Activated CD4-positive, alpha-beta T cell treated with anti-CD3 and anti-CD28 coated beads, Interleukin-10, Interleukin-2, amounts not matched to agents 100 ng/mL and 50 ng/mL, durations not matched to agents 16 hours and 8 hours (primary cell): ENCODE measurements around the gene ACAP1.

Experiments
- DNase-seq: peaks from one replicate; pipeline ENCODE4 v3.0.0-alpha.2; 2020

Gene ACAP1

GRCh38 chr17:7336240-7337175, at the start of gene ACAP1:
Gene ACAP1, plus strand, starts transcription at chr17:7336529. Its CDS starts 206 bp downstream, at chr17:7336735.
- peak; percentile 93 for DNase-seq

- no peak for DNase-seq
Measured at GRCh38 chr17:7289256-7290032, 46.9 kb upstream of the ACAP1 start.

- no peak for DNase-seq
Measured at GRCh38 chr17:7290166-7290565, 46.2 kb upstream of the ACAP1 start.

DNA sequence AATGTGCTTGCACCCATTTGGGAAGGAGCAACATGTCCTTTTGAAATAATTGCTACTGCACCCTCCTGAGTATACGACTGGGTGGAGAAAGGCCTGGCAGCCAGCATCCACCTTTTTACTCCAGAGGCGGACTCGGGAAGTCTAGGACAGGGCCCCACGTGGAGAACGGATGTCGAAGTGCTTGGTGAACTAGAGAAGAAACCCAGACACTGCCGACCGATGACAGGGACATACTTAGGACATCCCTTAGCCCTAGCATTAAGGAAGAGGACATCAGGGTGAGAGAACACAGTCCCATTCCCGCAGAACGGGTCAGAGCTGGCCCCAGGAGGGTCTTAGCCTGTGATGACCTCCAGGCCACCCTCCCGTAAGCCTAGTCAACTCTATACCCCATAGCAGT, 45.6 kb upstream of the ACAP1 start:
- no peak for DNase-seq

DNA sequence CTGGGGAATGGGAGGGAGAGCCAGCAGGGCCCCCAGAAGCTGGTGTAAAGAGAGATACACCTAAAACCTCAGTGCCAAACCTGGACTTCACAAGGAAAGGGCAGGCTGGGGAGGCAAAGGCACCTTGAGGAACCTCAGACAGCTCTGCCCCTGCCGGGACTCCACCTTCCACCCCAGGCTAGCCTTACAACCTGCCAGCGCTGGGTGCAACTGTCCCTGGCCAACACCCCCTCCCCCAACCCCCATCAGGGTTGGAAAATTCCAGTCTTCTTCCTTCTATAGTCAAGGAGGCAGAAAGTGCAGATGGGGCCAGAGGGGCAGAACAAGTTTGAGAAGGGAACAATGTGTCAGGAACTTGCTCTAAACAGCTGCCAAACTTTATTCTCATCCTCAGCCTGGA, 44.1 kb upstream of the ACAP1 start:
- DNase-seq: no peak

DNA sequence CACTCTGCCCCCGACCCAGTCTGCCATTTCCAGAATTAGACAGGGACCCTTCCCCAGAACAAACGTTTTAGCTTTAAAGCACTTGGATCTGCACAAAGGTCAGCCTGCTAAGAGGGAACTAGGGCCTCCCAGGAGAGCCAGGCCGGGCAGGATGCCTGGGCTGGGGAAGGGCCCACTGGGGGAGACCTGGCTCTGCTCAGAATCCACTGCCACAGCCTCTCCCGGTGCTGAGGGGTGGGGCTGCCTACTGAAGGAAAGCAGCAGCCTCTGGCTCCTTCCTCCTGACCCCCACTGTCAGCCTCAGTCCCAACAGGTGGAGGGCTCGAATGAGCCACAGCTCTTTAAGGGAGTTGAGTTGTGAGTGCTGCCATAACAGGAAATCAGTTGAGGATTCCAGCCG, 43.6 kb upstream of the ACAP1 start:
- no peak for DNase-seq

DNA sequence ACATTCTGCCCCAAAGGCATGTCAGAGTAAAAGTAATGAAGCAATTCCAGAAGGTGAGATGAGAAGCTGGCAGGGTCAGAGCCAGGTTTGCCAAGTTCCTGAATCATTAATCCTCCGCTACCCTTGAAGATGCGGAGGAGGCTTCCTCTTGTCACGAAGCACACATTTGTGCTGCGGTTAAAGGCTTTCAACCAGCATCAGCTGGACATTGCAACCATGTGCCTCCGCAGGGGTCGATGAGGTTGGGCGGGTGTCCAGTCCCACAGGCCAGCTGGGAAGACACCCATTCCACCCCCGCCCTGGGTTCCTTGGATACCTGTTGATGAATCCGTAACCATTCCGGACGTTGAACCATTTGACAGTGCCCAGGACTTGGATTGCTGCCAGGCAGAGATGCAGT, 43.2 kb upstream of the ACAP1 start:
- DNase-seq: no peak

DNA sequence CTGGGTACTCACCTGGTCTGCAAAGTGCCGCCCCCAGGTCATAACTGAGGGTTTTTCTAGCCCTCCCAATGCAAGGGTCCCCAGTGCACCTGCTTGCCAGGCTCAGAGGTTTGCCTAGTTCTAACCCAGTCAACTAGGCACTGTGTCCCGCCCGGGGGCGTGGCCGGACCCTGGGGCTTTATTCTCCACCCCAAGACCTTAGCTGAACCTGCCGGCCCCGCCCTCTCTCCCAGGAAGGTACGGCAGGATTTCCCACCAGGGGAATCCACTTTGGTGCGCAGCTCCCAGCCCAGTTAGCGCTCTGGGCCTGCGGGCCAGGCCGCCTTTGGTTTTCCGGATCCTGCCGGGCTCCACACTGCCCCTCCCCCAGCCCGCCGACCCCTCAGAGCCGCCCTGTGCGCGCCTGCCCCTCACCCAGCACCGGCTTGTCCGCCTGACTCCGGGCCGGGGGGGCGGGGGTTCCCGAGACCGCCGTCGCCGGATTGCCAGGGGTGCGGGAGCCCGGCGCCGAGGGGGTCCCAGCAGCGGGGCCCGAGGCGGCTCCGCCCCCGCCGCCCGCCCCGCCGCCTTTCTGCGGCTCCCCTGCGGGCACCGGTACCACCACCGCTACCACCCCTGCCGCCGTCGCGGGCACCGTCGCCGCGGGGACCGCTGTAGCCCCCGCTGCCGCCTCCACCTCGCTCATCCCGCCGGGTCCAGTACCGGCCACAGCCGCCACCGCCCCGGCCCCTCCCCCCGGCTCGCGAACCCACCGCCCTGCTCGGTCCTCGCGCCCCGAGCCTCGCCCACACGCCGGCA, 42.3 kb upstream of the ACAP1 start:
- no peak for DNase-seq

- DNase-seq: peak; percentile 87
Measured at GRCh38 chr17:7294614-7295153, 41.6 kb upstream of the ACAP1 start, which contains the start of gene YBX2. Gene YBX2, minus strand, starts transcription at chr17:7294639. Its CDS starts 139 bp downstream, at chr17:7294500.

DNA sequence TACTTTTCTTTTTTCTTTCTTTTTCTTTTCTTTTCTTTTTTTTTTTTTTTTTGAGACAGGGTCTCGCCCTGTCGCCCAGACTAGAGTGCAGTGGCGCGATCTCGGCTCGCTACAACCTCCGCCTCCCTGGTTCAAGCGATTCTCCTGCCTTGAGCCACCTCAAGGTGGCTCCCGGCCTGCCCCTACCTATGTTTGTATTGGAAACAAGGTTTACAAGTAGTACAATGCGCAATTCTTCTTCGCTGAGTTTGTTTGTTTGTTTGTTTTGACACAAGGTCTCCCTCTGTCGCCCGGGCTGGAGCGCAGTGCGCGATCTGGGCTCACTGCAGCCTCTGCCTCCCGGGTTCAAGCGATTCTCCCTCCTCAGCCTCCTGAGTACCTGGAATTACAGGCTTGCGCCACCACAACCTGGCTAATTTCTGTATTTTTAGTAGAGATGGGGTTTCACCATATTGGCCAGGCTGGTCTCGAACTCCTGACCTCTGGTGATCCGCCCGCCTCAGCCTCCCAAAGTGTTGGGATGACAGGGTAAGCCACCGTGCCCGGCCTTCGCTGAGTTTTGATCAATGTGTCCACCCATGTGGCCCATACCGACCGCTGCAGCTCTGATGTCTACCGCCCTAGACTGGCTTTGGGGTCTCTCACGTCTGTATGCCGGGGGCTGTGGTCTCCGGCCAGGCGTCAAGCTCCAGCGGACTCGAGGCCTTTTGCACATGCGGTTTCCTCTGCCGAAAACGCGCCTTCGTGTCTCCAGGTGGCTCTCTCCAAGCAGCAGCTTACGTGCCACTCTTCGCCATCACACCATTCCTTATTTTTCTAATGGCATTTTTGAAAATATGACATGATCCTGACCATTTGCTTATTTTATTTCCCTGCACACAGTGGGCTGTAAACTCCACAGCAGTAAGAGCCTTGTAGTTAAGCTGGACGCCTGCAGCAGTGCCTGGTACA, 40.8 kb upstream of the ACAP1 start:
- DNase-seq: no peak

- peak; percentile 80 for DNase-seq
Measured at GRCh38 chr17:7296189-7296861, 40.0 kb upstream of the ACAP1 start.

DNA sequence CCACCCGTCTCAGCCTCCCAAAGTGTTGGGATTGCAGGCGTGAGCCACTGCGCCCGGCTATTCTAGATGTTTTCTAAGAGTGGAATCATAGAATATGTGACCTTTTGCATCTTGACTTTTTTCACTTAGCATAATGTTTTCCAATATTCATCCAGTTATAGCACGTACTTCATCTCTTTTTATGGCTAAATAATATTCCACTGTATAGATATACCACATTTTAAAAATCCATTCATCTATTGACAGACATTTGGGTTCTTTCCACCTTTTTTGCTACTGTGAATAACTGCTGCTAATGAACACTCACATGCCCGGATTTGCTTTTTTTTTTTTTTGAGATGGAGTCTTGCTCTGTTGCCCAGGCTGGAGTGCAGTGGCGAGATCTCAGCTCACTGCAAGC, 32.1 kb upstream of the ACAP1 start:
- DNase-seq: no peak

DNA sequence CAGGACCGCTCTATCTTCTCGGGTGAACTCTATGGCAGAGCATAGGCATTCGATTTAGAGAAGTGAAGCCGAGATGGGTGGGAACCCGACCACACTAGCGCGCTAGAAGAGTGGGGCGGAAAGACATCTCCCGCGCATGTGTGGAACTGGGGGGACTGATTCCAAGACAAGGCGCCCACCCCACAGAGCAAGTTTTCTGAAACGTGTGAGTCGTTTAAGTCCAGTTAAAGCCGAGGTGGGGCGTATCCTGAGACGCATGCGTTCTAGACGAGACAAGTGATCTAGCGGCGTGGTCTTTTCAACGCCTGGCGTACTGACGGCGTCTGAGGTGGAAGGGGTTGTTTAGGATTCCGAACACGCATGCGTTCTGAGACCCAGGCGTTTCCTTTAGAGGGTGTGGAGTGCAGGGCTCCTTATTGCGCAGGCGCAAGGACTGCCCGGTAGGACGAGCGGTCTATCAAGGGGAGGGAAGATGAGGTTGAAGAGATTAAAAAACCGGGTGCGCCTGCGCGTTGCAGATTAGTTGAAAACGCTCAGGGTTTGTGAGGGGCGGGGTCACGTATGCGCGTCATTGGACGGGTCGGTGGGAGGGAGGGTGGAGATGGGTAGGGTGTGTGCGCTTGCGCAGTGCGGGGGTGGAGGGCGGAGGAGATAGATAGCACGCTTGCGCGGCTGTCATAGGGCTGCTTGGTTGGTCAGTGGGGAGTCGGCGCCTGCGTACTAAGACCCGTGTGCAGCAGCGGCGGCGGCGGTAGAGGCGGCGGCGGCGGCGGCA, 29.2 kb upstream of the ACAP1 start, which contains the start of gene EIF5A:
Gene EIF5A (plus strand): TSS at position 718 of the 775 bp plus-strand sequence. CDS start 2,008 bp downstream, outside the sequence.
- DNase-seq: peak; percentile 100

GRCh38 chr17:7307686-7308624, 28.4 kb upstream of the ACAP1 start:
- peak; percentile 62 for DNase-seq

DNA sequence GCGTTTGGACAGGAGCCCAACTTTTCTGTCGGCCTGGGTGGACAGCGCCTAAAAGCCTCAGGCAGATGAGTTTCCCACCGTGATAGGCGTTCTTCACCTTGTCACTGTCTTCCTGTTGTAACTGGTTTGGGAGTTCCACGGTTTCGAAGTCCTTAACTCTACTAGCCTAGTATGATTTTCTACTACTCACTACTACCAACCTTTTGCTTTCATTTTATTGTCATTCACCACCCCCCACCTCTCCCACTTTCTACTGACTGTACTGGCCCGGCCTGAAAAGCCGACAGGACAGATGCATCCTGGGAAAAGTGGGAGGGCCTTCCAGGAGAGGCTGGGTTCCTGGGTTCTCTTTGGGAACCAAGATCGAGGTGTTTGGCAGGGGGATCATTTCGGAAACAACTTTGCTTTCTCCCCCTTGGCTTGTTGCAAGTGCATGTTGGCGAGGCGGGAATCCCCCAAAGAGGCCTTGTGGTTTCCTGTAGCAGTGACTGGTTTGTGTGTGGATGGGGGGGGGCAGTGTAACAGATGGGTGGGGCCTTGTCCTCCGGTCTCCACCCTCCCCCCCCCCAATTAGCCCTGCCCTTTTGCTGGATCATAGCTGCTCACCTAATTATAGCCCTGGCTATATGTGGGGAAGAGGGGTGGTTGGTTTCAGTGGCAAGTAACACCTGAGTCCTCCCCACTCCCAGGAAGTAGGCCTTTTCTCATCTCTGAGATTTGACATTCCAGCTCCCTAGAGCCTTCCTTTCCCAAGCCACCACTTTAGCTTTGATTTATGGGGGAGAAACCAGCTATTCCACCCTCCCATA, 27.5 kb upstream of the ACAP1 start:
- peak; percentile 90 for DNase-seq

- DNase-seq: no peak
Measured at GRCh38 chr17:7309628-7310027, 26.7 kb upstream of the ACAP1 start.

DNA sequence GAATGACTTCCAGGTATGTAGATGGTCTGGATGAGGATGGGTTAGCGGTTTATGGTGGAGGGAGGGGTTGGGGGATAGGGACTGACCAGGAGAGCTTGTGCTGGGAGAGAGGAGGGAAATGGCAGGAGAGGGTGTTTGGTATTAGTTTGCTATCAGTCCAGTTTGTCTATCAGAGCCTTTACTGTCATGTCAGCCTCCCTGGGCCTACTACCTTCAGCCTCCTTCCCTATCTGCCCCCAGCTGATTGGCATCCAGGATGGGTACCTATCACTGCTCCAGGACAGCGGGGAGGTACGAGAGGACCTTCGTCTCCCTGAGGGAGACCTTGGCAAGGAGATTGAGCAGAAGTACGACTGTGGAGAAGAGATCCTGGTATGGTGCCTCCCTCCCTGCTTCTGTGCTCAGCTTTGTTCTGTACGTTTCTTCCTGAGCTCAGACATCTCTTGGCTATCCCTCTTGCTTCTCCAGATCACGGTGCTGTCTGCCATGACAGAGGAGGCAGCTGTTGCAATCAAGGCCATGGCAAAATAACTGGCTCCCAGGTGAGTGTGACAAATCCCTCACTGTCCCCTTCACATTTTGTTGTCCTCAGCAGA, 25.1 kb upstream of the ACAP1 start:
- no peak for DNase-seq
